SK-N-SH treated with all-trans-retinoic acid at 6 μM for 48 hours (cell line): ENCODE data around the gene RAPGEF1.
A peak's percentile ranks its signal among the peaks of the same experiment; 100 is the strongest.

Source experiments
- ATAC-seq: fragments of 200-7000 bp; cut with Tn5 transposase; 3 replicates; pipeline ENCODE4 v1.9.1; 2020; ENCODE audit warnings: mild to moderate bottlenecking, moderate library complexity
- BACH2 ChIP-seq: fragments of 250-450 bp; sonication (Bioruptor Pico); IDR thresholded peaks from 2 replicates; pipeline ENCODE4 v1.9.0; 2021; ENCODE audit warnings: mild to moderate bottlenecking, borderline replicate concordance
- CSDC2 ChIP-seq: fragments of 250-450 bp; sonication (Bioruptor Pico); IDR thresholded peaks from 2 replicates; pipeline ENCODE4 v1.5.0; 2020; ENCODE audit warnings: mild to moderate bottlenecking, moderate library complexity
- ESRRG ChIP-seq: fragments of 250-450 bp; sonication (Bioruptor Pico); IDR thresholded peaks from 2 replicates; pipeline ENCODE4 v1.6.1; 2021; ENCODE audit warnings: mild to moderate bottlenecking
- ISL1 ChIP-seq: fragments of 250-450 bp; sonication (Bioruptor Pico); IDR thresholded peaks from 2 replicates; pipeline ENCODE4 v2.1.2; 2022; ENCODE audit warnings: mild to moderate bottlenecking, moderate library complexity
- PPARA ChIP-seq: fragments of 250-450 bp; sonication (Bioruptor Pico); IDR thresholded peaks from 2 replicates; pipeline ENCODE4 v1.5.0; 2020; ENCODE audit warnings: mild to moderate bottlenecking, borderline replicate concordance
- RARB ChIP-seq: fragments of 250-450 bp; sonication (Bioruptor Pico); IDR thresholded peaks from 2 replicates; pipeline ENCODE4 v1.8.0; 2021; ENCODE audit warnings: mild to moderate bottlenecking, moderate library complexity
- SNAI2 ChIP-seq: fragments of 250-450 bp; sonication (Bioruptor Pico); IDR thresholded peaks from 2 replicates; pipeline ENCODE4 v1.5.0; 2020; ENCODE audit warnings: mild to moderate bottlenecking, moderate library complexity
- TOX ChIP-seq: fragments of 250-450 bp; sonication (Bioruptor Pico); IDR thresholded peaks from 2 replicates; pipeline ENCODE4 v1.8.0; 2021; ENCODE audit warnings: mild to moderate bottlenecking, moderate library complexity, borderline replicate concordance
- ZFP30 ChIP-seq: fragments of 450-650 bp; formaldehyde crosslinking; IDR thresholded peaks from 2 replicates; pipeline ENCODE4 v1.5.0; 2022; ENCODE audit warnings: mild to moderate bottlenecking, moderate library complexity
- ZNF565 ChIP-seq: fragments of 450-650 bp; formaldehyde crosslinking; conservative IDR thresholded peaks from 2 replicates; pipeline ENCODE4 v1.5.0; 2020; ENCODE audit warnings: low read depth, mild to moderate bottlenecking, moderate library complexity
- ZNF70 ChIP-seq: fragments of 450-650 bp; formaldehyde crosslinking; IDR thresholded peaks from 2 replicates; pipeline ENCODE4 v1.5.0; 2020; ENCODE audit warnings: mild to moderate bottlenecking, moderate library complexity
- ZNF8 ChIP-seq: fragments of 450-650 bp; formaldehyde crosslinking; IDR thresholded peaks from 2 replicates; pipeline ENCODE4 v1.5.0; 2020; ENCODE audit warnings: mild to moderate bottlenecking, moderate library complexity
- TF ChIP-seq, protein P1 (sequence below): fragments of 250-450 bp; sonication (Bioruptor Pico); IDR thresholded peaks from 2 replicates; pipeline ENCODE4 v1.5.1; 2021; ENCODE audit warnings: mild to moderate bottlenecking, moderate library complexity
- TF ChIP-seq, protein P2 (sequence below): fragments of 250-450 bp; sonication (Bioruptor Pico); IDR thresholded peaks from 2 replicates; pipeline ENCODE4 v1.5.0; 2020; ENCODE audit warnings: mild to moderate bottlenecking, moderate library complexity
- TF ChIP-seq, protein P3 (sequence below): fragments of 250-450 bp; sonication (Bioruptor Pico); IDR thresholded peaks from 2 replicates; pipeline ENCODE4 v1.5.1; 2020; ENCODE audit warnings: low read depth, mild to moderate bottlenecking, moderate library complexity
- TF ChIP-seq, protein P4 (sequence below): fragments of 250-450 bp; sonication (Bioruptor Pico); IDR thresholded peaks from 2 replicates; pipeline ENCODE4 v1.8.0; 2021; ENCODE audit warnings: low read depth, mild to moderate bottlenecking, moderate library complexity, borderline replicate concordance

The RAPGEF1 gene

DNA sequence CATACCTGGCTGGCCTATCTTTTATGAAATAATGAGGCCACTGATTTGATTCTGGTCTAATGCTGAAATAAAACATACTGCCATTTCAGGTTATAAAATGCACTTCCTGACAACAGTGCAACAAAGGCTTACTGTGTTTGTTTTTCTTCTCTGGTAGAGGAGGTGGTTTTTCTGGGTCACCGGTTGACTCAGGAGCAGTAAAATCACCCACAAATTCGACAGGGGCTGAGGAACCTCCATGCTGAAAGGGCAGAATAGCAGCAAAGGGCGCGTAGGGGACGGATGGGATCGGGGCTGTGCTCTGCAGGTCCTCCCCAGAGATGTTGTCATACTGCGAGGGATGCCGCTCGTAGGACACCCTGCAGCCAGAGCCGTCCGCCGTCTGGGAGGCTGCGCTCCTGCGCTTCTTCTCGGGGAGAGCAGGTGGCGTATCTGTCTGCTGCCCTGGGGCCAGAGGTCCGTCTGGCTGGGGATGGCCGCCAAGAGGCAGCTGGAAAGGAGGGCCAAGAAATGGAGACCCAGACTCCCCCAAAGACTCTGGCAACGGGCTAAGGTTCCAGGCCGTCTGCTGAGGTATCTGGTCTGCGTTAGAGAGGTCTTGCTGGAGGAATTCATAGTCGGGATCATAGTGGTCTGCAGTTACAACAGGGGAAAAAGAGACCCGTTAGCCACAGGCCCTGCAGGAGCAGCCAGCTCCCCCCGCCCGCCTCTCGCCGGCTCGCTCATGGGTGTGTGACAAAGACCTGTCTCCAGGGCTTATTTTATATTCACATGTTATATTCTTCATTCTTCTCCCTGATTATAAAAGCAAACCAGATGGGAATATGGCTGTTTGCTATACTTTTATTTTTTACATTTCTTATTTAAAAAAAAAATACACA, 113.8 kb downstream of the RAPGEF1 start:
- TF ChIP-seq ZNF70 (CRISPR knock-in tag) (0 out of 2 replicates have a peak, but pooled peaks have one; percentile 32), ISL1 (CRISPR knock-in tag) (no peak)
- ATAC-seq = no peak

DNA sequence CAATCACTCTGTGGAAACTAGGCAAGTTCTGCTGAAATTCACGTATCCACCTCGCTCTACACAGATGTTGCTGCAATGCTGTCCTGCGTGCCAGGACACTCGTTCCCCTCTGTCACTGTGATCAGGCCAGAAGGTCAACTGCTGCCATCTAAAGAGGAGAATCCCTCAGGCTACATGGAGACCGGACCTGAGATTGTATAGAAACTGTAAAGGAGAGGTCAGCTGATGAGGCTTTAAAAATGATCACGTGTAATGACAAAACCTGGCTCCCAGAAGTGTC, 114.4 kb downstream of the RAPGEF1 start:
- no peak for TF ChIP-seq SNAI2
- TF ChIP-seq ISL1 (CRISPR knock-in tag) = no peak
- TF ChIP-seq, protein P1, sequence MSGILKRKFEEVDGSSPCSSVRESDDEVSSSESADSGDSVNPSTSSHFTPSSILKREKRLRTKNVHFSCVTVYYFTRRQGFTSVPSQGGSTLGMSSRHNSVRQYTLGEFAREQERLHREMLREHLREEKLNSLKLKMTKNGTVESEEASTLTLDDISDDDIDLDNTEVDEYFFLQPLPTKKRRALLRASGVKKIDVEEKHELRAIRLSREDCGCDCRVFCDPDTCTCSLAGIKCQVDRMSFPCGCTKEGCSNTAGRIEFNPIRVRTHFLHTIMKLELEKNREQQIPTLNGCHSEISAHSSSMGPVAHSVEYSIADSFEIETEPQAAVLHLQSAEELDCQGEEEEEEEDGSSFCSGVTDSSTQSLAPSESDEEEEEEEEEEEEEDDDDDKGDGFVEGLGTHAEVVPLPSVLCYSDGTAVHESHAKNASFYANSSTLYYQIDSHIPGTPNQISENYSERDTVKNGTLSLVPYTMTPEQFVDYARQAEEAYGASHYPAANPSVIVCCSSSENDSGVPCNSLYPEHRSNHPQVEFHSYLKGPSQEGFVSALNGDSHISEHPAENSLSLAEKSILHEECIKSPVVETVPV (CRISPR knock-in tag) = no peak
- no peak for TF ChIP-seq ZFP30 (CRISPR knock-in tag)
- no peak for TF ChIP-seq ZNF8 (CRISPR knock-in tag)
- no peak for TF ChIP-seq ESRRG (CRISPR knock-in tag)
- no peak for TF ChIP-seq CSDC2 (CRISPR knock-in tag)
- TF ChIP-seq ZNF565 = no peak
- TF ChIP-seq, protein P2, sequence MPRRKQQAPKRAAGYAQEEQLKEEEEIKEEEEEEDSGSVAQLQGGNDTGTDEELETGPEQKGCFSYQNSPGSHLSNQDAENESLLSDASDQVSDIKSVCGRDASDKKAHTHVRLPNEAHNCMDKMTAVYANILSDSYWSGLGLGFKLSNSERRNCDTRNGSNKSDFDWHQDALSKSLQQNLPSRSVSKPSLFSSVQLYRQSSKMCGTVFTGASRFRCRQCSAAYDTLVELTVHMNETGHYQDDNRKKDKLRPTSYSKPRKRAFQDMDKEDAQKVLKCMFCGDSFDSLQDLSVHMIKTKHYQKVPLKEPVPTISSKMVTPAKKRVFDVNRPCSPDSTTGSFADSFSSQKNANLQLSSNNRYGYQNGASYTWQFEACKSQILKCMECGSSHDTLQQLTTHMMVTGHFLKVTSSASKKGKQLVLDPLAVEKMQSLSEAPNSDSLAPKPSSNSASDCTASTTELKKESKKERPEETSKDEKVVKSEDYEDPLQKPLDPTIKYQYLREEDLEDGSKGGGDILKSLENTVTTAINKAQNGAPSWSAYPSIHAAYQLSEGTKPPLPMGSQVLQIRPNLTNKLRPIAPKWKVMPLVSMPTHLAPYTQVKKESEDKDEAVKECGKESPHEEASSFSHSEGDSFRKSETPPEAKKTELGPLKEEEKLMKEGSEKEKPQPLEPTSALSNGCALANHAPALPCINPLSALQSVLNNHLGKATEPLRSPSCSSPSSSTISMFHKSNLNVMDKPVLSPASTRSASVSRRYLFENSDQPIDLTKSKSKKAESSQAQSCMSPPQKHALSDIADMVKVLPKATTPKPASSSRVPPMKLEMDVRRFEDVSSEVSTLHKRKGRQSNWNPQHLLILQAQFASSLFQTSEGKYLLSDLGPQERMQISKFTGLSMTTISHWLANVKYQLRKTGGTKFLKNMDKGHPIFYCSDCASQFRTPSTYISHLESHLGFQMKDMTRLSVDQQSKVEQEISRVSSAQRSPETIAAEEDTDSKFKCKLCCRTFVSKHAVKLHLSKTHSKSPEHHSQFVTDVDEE = no peak
- TF ChIP-seq BACH2 (CRISPR knock-in tag) = no peak
- TF ChIP-seq, protein P3, sequence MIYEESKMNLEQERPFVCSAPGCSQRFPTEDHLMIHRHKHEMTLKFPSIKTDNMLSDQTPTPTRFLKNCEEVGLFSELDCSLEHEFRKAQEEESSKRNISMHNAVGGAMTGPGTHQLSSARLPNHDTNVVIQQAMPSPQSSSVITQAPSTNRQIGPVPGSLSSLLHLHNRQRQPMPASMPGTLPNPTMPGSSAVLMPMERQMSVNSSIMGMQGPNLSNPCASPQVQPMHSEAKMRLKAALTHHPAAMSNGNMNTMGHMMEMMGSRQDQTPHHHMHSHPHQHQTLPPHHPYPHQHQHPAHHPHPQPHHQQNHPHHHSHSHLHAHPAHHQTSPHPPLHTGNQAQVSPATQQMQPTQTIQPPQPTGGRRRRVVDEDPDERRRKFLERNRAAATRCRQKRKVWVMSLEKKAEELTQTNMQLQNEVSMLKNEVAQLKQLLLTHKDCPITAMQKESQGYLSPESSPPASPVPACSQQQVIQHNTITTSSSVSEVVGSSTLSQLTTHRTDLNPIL (CRISPR knock-in tag) = no peak
- no peak for TF ChIP-seq ZNF70 (CRISPR knock-in tag)
- no peak for TF ChIP-seq RARB
- no peak for ATAC-seq

DNA sequence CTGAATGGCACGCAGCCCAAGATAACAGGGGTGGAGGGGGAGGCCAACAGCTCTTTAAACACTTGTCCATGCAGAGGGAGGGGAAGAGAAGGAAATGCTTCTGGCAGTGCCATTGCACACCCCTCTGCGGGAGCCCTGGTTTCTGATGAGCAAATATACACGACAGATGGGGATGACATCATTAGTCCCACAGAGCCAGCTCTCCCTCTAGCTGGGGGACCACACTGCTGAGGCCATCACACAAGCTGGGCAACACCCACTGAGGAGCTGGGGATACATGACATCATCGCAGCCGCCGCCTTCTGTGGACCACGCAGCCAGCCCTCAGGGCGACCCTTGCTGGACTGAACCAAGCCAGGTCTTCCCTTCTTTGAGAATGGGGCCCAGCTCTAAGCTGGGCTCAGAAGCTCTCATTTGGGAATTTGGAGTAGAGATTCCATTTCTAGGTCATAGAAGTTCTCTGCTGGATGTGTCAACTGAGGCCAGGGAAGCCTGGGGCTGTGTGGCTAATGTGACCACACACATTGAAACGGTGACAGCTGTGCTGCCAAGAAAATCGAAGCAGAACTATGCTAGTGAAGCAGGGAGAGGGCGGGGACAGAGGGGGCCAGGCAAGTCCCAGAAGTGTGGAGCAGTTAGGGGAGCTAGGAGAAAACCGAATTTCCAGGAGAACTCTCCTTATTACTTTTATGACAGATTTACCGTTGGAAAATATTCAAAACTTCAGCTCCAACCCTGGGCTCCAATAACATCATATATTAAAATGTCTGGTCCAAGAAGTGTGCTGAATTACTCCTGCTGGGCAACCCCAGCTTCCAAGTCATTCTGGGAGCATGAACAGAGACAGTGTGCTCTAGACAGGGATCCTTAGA, 115.0 kb downstream of the RAPGEF1 start:
- TF ChIP-seq, protein P4, sequence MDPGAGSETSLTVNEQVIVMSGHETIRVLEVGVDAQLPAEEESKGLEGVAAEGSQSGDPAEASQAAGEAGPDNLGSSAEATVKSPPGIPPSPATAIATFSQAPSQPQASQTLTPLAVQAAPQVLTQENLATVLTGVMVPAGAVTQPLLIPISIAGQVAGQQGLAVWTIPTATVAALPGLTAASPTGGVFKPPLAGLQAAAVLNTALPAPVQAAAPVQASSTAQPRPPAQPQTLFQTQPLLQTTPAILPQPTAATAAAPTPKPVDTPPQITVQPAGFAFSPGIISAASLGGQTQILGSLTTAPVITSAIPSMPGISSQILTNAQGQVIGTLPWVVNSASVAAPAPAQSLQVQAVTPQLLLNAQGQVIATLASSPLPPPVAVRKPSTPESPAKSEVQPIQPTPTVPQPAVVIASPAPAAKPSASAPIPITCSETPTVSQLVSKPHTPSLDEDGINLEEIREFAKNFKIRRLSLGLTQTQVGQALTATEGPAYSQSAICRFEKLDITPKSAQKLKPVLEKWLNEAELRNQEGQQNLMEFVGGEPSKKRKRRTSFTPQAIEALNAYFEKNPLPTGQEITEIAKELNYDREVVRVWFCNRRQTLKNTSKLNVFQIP (CRISPR knock-in tag) = no peak
- no peak for TF ChIP-seq ESRRG (CRISPR knock-in tag)
- no peak for TF ChIP-seq ZNF8 (CRISPR knock-in tag)
- no peak for TF ChIP-seq PPARA
- TF ChIP-seq, protein P2 = no peak
- TF ChIP-seq SNAI2 = no peak
- TF ChIP-seq ZNF565 = no peak
- TF ChIP-seq, protein P3 (CRISPR knock-in tag) = no peak
- no peak for TF ChIP-seq TOX (CRISPR knock-in tag)
- ATAC-seq = no peak
